Right kidney (tissue), 1 donor: Measurements from ENCODE around the gene CATSPER4.
A peak's percentile ranks its signal among the peaks of the same experiment; 100 is the strongest.
"Not testable (repeated sequence)": the region's sequence is repeated elsewhere in the genome, so short reads cannot be mapped to it uniquely, and the experiment has no call there.

ENCODE experiments used
- DNase-seq: peaks from one replicate; pipeline ENCODE4 v3.0.0-alpha.2; 2016

CATSPER4 gene

GRCh38 chr1:26195805-26196204, 5.4 kb downstream of the CATSPER4 start:
- DNase-seq, result no peak

GRCh38 chr1:26197301-26197700, 6.9 kb downstream of the CATSPER4 start:
- DNase-seq, result no peak

GRCh38 chr1:26197813-26198212, 7.4 kb downstream of the CATSPER4 start:
- DNase-seq, result no peak

GRCh38 chr1:26200413-26200812, 10.0 kb downstream of the CATSPER4 start:
- DNase-seq, result no peak

GRCh38 chr1:26203642-26204318, 13.4 kb downstream of the CATSPER4 start:
- no peak for DNase-seq

- DNase-seq, result no peak
Observed at GRCh38 chr1:26210147-26210870, 19.9 kb downstream of the CATSPER4 start.

- no peak for DNase-seq
Observed at GRCh38 chr1:26212726-26213125, 22.3 kb downstream of the CATSPER4 start.

- DNase-seq, result no peak
Observed at GRCh38 chr1:26213335-26213905, 23.0 kb downstream of the CATSPER4 start.

- DNase-seq, result no peak
Observed at GRCh38 chr1:26215246-26215645, 24.8 kb downstream of the CATSPER4 start.

GRCh38 chr1:26218906-26219494, 28.6 kb downstream of the CATSPER4 start:
- no peak for DNase-seq

- no peak for DNase-seq
Observed at GRCh38 chr1:26220199-26220912, 30.0 kb downstream of the CATSPER4 start.

GRCh38 chr1:26221094-26221493, 30.7 kb downstream of the CATSPER4 start:
- DNase-seq, result no peak

- DNase-seq, result no peak
Observed at GRCh38 chr1:26224606-26225005, 34.2 kb downstream of the CATSPER4 start.

GRCh38 chr1:26225033-26225831, 34.8 kb downstream of the CATSPER4 start:
- DNase-seq, result peak; percentile 65

- DNase-seq, result not testable (repeated sequence)
Observed at GRCh38 chr1:26230682-26231081, 40.3 kb downstream of the CATSPER4 start.

GRCh38 chr1:26233903-26234643, 43.7 kb downstream of the CATSPER4 start, which contains the start of gene CEP85:
CEP85 (plus strand) TSS chr1:26234200; CDS start chr1:26239784, 5,584 bp downstream.
- peak; percentile 100 for DNase-seq

- DNase-seq, result no peak
Observed at GRCh38 chr1:26234644-26235370, 44.4 kb downstream of the CATSPER4 start.

- DNase-seq, result no peak
Observed at GRCh38 chr1:26237230-26237966, 47.0 kb downstream of the CATSPER4 start.

- DNase-seq, result no peak
Observed at GRCh38 chr1:26239936-26240335, 49.5 kb downstream of the CATSPER4 start.
